Ishikawa (cell line): ENCODE results near the gene SOX6.

Experiments
- CEBPB ChIP-seq: IDR thresholded peaks from 2 replicates; pipeline ENCODE4 v1.6.1; 2012
- CREB1 ChIP-seq: IDR thresholded peaks from 2 replicates; pipeline ENCODE4 v1.6.1; 2012; ENCODE audit warnings: low read depth
- EP300 ChIP-seq: IDR thresholded peaks from 2 replicates; pipeline ENCODE4 v1.6.1; 2012; ENCODE audit warnings: borderline replicate concordance
- FOXM1 ChIP-seq: IDR thresholded peaks from 2 replicates; pipeline ENCODE4 v1.6.1; 2012; ENCODE audit warnings: low read depth, borderline replicate concordance
- NFIC ChIP-seq: IDR thresholded peaks from 2 replicates; pipeline ENCODE4 v1.6.1; 2012
- RAD21 ChIP-seq: IDR thresholded peaks from 2 replicates; pipeline ENCODE4 v1.6.1; 2012; ENCODE audit warnings: low read depth
- TAF1 ChIP-seq: IDR thresholded peaks from 2 replicates; pipeline ENCODE4 v1.6.1; 2012; ENCODE audit warnings: low read depth, mild to moderate bottlenecking
- YY1 ChIP-seq: IDR thresholded peaks from 2 replicates; pipeline ENCODE4 v1.6.1; 2012; ENCODE audit warnings: low read depth
- ZBTB7A ChIP-seq: IDR thresholded peaks from 2 replicates; pipeline ENCODE4 v1.6.1; 2012; ENCODE audit warnings: low read depth
- TF ChIP-seq, protein P1 (sequence below): IDR thresholded peaks from 2 replicates; pipeline ENCODE4 v1.6.1; 2012; ENCODE audit warnings: low read depth, mild to moderate bottlenecking
- TF ChIP-seq, protein P2 (sequence below): IDR thresholded peaks from 2 replicates; pipeline ENCODE4 v1.6.1; 2012

- TF ChIP-seq RAD21: no peak
- no peak for TF ChIP-seq CREB1
- TF ChIP-seq YY1: no peak
- no peak for TF ChIP-seq FOXM1
- TF ChIP-seq EP300: no peak
- TF ChIP-seq, protein P1, sequence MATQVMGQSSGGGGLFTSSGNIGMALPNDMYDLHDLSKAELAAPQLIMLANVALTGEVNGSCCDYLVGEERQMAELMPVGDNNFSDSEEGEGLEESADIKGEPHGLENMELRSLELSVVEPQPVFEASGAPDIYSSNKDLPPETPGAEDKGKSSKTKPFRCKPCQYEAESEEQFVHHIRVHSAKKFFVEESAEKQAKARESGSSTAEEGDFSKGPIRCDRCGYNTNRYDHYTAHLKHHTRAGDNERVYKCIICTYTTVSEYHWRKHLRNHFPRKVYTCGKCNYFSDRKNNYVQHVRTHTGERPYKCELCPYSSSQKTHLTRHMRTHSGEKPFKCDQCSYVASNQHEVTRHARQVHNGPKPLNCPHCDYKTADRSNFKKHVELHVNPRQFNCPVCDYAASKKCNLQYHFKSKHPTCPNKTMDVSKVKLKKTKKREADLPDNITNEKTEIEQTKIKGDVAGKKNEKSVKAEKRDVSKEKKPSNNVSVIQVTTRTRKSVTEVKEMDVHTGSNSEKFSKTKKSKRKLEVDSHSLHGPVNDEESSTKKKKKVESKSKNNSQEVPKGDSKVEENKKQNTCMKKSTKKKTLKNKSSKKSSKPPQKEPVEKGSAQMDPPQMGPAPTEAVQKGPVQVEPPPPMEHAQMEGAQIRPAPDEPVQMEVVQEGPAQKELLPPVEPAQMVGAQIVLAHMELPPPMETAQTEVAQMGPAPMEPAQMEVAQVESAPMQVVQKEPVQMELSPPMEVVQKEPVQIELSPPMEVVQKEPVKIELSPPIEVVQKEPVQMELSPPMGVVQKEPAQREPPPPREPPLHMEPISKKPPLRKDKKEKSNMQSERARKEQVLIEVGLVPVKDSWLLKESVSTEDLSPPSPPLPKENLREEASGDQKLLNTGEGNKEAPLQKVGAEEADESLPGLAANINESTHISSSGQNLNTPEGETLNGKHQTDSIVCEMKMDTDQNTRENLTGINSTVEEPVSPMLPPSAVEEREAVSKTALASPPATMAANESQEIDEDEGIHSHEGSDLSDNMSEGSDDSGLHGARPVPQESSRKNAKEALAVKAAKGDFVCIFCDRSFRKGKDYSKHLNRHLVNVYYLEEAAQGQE: no peak
- TF ChIP-seq, protein P2, sequence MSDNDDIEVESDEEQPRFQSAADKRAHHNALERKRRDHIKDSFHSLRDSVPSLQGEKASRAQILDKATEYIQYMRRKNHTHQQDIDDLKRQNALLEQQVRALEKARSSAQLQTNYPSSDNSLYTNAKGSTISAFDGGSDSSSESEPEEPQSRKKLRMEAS: no peak
- TF ChIP-seq TAF1: no peak
- no peak for TF ChIP-seq ZBTB7A
- no peak for TF ChIP-seq CEBPB
- TF ChIP-seq NFIC: no peak
Observed at GRCh38 chr11:16367252-16367651, 10.9 kb upstream of the SOX6 start.
